ENCODE measurements around the gene CALML6. TPM values are rescaled to one million over a fixed set of nuclear protein-coding genes. Genes with fewer than 3 reads are reported as not detected.

CALML6 gene
- total RNA-seq, 1 experiment from 2014 or later = 1.9 TPM

GRCh38 chr1:1869469-1869868 is 45.6 kb upstream of the CALML6 start (continued):
- TF ChIP-seq ARID4B (CRISPR knock-in tag; IDR thresholded peaks at IDR 0.05; ENCODE audit: borderline replicate concordance) (no peak), ATF3 (CRISPR knock-in tag; conservative IDR thresholded peaks at IDR 0.05) (no peak), ETV6 (CRISPR knock-in tag; IDR thresholded peaks at IDR 0.05) (no peak), ZNF671 (CRISPR knock-in tag; IDR thresholded peaks at IDR 0.05) (no peak)

- ChIA-PET CTCF (interaction anchor here (0.7 to 1.0 kb wide), 2 partner anchors 37 to 84 kb away, joined by 3 to 4 read pairs; no protein-coding TSS in a partner anchor), POLR2A (interaction anchor here (0.7 kb wide), 2 partner anchors 45 to 89 kb away, joined by 3 to 4 read pairs; no protein-coding TSS in a partner anchor)
- Mint-ChIP-seq H3K4me1 (peaks cover 24% of the 10 kb centered on the region), H3K4me3 (no peak overlapping the region), H3K27ac (peak overlapping the region; percentile 65), H3K9me3 (peaks cover 22% of the 10 kb centered on the region), H3K36me3 (peaks cover 52% of the 10 kb centered on the region), H3K27me3 (ENCODE audit: low read depth) (no peaks in the 10 kb centered on the region)
- ATAC-seq = no peak
- TF ChIP-seq IRF2 (CRISPR knock-in tag; IDR thresholded peaks at IDR 0.05; ENCODE audit: borderline replicate concordance, low read depth) = no peak
- TF ChIP-seq NR1H2 (CRISPR knock-in tag; IDR thresholded peaks at IDR 0.05) = no peak
- no peak for TF ChIP-seq PREB (CRISPR knock-in tag; IDR thresholded peaks at IDR 0.05; ENCODE audit: borderline replicate concordance)
- no peak for TF ChIP-seq FOXP4 (CRISPR knock-in tag; IDR thresholded peaks at IDR 0.05)
- no peak for TF ChIP-seq HMGXB4 (CRISPR knock-in tag; IDR thresholded peaks at IDR 0.05)
- no peak for TF ChIP-seq ZNF317 (CRISPR knock-in tag; IDR thresholded peaks at IDR 0.05; ENCODE audit: borderline replicate concordance, low read depth)
- TF ChIP-seq ELF4 (CRISPR knock-in tag; IDR thresholded peaks at IDR 0.05; ENCODE audit: low read depth) = no peak
- no peak for TF ChIP-seq ZNF396 (CRISPR knock-in tag; IDR thresholded peaks at IDR 0.05; ENCODE audit: borderline replicate concordance)
- DNase-seq (ENCODE audit: low spot score) = no peak
These were observed 42.6 kb upstream of the CALML6 start for GRCh38 chr1:1872329-1872994.
